Astrocyte (in vitro differentiated cells and primary cell): ENCODE data around the gene CEBPG. TPM values are rescaled to one million over a fixed set of nuclear protein-coding genes. Genes with fewer than 3 reads are reported as not detected.

Experiments
- DNase-seq: peaks from one replicate; pipeline ENCODE4 v3.0.0-alpha.2; 2010; ENCODE audit warnings: low read depth
- FAIRE-seq: peaks from 2 replicates; lab custom pipeline; 2011; peaks lifted over from hg19 to GRCh38; lab: Jason Lieb, UNC
- H2AFZ ChIP-seq: 2 replicates; pipeline ENCODE4 v1.6.0; 2012; ENCODE audit warnings: low read depth, low read length, inconsistent platforms
- H3K27ac ChIP-seq: 2 replicates; pipeline ENCODE4 v1.5.1; 2011; ENCODE audit warnings: low read depth, low read length, inconsistent platforms
- H3K27me3 ChIP-seq: 2 replicates; pipeline ENCODE4 v1.6.0; 2011; ENCODE audit warnings: low read length, inconsistent platforms; ENCODE audit not compliant: insufficient read depth
- H3K36me3 ChIP-seq: 2 replicates; pipeline ENCODE4 v1.5.1; 2011; ENCODE audit warnings: low read length, inconsistent platforms; ENCODE audit not compliant: insufficient read depth
- H3K4me1 ChIP-seq: 2 replicates; pipeline ENCODE4 v1.5.1; 2011; ENCODE audit warnings: low read length, inconsistent platforms; ENCODE audit not compliant: insufficient read depth
- H3K4me2 ChIP-seq: 2 replicates; pipeline ENCODE4 v1.6.0; 2012; ENCODE audit warnings: low read length, inconsistent platforms
- H3K4me3 ChIP-seq: 2 replicates; pipeline ENCODE4 v1.5.1; 2011; ENCODE audit warnings: low read depth, mild to moderate bottlenecking, low read length, inconsistent platforms; ENCODE audit not compliant: insufficient read depth
- H3K79me2 ChIP-seq: 2 replicates; pipeline ENCODE4 v1.6.0; 2012; ENCODE audit warnings: mild to moderate bottlenecking, low read length, inconsistent platforms; ENCODE audit not compliant: insufficient read depth
- H3K9ac ChIP-seq: 2 replicates; pipeline ENCODE4 v1.6.0; 2012; ENCODE audit warnings: mild to moderate bottlenecking, low read length, inconsistent platforms
- H3K9me3 ChIP-seq: 2 replicates; pipeline ENCODE4 v1.5.1; 2012; ENCODE audit warnings: low read depth, mild to moderate bottlenecking, low read length, inconsistent platforms; ENCODE audit not compliant: insufficient read depth
- H4K20me1 ChIP-seq: 2 replicates; pipeline ENCODE4 v1.6.0; 2012; ENCODE audit warnings: low read length, inconsistent platforms; ENCODE audit not compliant: insufficient read depth
- H3K27ac Mint-ChIP-seq: one replicate; pipeline ENCODE4 v1.8.0; 2021; ENCODE audit warnings: mild to moderate bottlenecking, mixed read lengths; ENCODE audit not compliant: unreplicated experiment
- H3K27me3 Mint-ChIP-seq: one replicate; pipeline ENCODE4 v1.8.0; 2021; ENCODE audit warnings: low read depth, mixed read lengths; ENCODE audit not compliant: unreplicated experiment
- H3K36me3 Mint-ChIP-seq: one replicate; pipeline ENCODE4 v1.8.0; 2021; ENCODE audit warnings: low read depth, mixed read lengths; ENCODE audit not compliant: unreplicated experiment
- H3K4me1 Mint-ChIP-seq: one replicate; pipeline ENCODE4 v1.8.0; 2021; ENCODE audit warnings: low read depth, mixed read lengths; ENCODE audit not compliant: unreplicated experiment
- H3K4me3 Mint-ChIP-seq: one replicate; pipeline ENCODE4 v1.8.0; 2021; ENCODE audit warnings: mild to moderate bottlenecking, moderate library complexity, mixed read lengths; ENCODE audit not compliant: unreplicated experiment
- H3K9me3 Mint-ChIP-seq: one replicate; pipeline ENCODE4 v1.8.0; 2021; ENCODE audit warnings: mild to moderate bottlenecking, mixed read lengths; ENCODE audit not compliant: unreplicated experiment
- EZH2 ChIP-seq: IDR thresholded peaks from 2 replicates; pipeline ENCODE4 v1.6.1; 2012; ENCODE audit warnings: mild to moderate bottlenecking, low read length, inconsistent platforms; ENCODE audit not compliant: insufficient read depth
- total RNA-seq: library from RNA; stranded (reverse); gene quantifications from 2 replicates; pipeline ENCODE4 v1.2.1, GENCODE V29; 2021
- TF ChIP-seq, protein P1 (sequence below): IDR thresholded peaks from 2 replicates; pipeline ENCODE4 v1.5.1; 2011; ENCODE audit warnings: low read depth, mild to moderate bottlenecking, inconsistent platforms, low read length, moderate library complexity; ENCODE audit not compliant: insufficient read depth

The CEBPG gene
- total RNA-seq, 1 donor from 2014 or later: 31.7 TPM

DNA sequence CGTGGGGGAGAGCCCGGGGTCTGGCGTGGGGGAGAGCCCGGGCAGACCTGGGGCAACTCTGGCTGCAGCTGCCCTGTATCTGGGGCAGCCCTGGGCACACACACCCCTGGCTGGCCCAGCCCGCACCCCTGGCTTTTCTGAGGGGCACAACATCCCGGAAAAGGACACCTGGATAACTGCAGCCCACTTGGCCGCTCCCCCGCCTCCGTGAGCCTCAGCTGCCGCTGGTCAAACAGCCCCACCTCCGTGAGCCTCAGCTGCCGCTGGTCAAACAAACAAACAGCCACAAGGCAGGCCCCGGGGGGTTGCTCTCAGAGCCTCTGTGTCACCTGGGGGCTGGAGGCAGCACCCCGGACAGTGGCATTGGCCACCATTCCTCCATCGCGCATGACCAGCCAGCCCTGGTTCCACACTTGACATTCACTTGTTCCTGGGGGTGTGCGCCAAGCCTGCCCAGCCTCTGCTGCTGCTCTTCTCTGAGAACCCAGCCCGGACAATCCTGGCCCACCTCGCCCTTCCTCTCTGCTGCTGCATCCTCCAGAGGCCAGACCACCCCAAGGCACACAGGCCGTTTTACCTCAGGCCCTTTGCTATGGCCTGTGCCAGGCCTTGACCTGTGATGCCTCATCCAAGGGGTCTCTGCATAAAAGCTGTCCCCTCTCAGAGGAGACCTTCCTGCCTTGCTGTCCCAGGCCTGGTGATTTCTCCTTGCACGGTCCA, 19.9 kb downstream of the CEBPG start:
- Histone ChIP-seq H3K4me2 (peak overlapping the region; percentile 46), H4K20me1 (peaks cover 85% of the 10 kb centered on the region), H3K27me3 (no peaks in the 10 kb centered on the region), H2AFZ (no peak overlapping the region), H3K9me3 (no peaks in the 10 kb centered on the region), H3K79me2 (no peaks in the 10 kb centered on the region), H3K4me1 (peaks cover 41% of the 10 kb centered on the region), H3K4me3 (no peak overlapping the region), H3K27ac (no peak overlapping the region), H3K36me3 (no peaks in the 10 kb centered on the region), H3K9ac (no peak overlapping the region)
- H3K27ac Mint-ChIP-seq: no peak overlapping the region
- peaks cover 2% of the 10 kb centered on the region for H3K36me3 Mint-ChIP-seq
- DNase-seq (no peak), FAIRE-seq (no peak)
- no peaks in the 10 kb centered on the region for H3K9me3 Mint-ChIP-seq
- H3K4me1 Mint-ChIP-seq: peaks cover 9% of the 10 kb centered on the region
- H3K4me3 Mint-ChIP-seq: no peak overlapping the region
- H3K27me3 Mint-ChIP-seq: peaks cover 2% of the 10 kb centered on the region
- TF ChIP-seq, protein P1, sequence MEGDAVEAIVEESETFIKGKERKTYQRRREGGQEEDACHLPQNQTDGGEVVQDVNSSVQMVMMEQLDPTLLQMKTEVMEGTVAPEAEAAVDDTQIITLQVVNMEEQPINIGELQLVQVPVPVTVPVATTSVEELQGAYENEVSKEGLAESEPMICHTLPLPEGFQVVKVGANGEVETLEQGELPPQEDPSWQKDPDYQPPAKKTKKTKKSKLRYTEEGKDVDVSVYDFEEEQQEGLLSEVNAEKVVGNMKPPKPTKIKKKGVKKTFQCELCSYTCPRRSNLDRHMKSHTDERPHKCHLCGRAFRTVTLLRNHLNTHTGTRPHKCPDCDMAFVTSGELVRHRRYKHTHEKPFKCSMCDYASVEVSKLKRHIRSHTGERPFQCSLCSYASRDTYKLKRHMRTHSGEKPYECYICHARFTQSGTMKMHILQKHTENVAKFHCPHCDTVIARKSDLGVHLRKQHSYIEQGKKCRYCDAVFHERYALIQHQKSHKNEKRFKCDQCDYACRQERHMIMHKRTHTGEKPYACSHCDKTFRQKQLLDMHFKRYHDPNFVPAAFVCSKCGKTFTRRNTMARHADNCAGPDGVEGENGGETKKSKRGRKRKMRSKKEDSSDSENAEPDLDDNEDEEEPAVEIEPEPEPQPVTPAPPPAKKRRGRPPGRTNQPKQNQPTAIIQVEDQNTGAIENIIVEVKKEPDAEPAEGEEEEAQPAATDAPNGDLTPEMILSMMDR: no peak
- TF ChIP-seq EZH2: no peak

DNA sequence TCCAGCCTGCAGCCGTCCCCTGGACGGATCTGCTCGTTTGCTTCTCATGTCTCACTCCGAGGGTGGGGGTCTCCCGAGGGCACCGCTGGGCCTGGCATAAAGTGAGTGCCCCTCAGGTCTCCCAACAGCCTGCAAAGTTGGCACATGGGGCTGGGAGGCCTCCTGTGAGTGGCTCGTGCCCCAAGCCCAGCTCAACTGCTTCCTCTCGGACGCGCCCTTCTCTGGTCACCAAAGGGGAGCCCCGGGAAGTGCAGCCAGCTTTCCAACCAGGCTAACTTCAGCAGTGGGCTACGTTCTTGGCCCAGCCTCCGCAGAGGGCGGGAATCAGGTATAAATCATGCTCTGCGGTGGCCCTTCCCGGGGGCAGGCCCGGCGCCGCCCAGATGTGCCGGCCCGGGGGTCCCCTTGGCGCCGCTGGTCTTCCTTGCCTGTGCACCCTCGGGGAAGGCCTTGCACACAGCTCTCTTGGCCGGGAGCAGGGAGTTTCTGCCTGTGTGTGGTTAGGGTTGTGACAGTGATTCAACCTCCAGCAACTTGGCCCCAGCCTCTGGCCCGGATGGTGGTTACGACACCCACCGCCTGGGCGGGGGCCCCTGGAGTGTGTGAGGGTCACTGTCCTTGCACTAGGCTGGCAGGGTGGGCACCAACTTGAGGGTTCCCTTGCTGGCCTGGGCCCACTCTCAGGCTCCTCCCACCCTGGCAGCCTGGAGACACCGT, 20.7 kb downstream of the CEBPG start:
- Mint-ChIP-seq H3K4me3 (no peak overlapping the region), H3K27ac (no peak overlapping the region), H3K36me3 (peaks cover 2% of the 10 kb centered on the region), H3K27me3 (peaks cover 2% of the 10 kb centered on the region), H3K4me1 (peaks cover 9% of the 10 kb centered on the region), H3K9me3 (no peaks in the 10 kb centered on the region)
- H3K27ac ChIP-seq: no peak overlapping the region
- DNase-seq: peak; percentile 68
- H2AFZ ChIP-seq: no peak overlapping the region
- no peaks in the 10 kb centered on the region for H3K79me2 ChIP-seq
- H3K9ac ChIP-seq: no peak overlapping the region
- TF ChIP-seq, protein P1: no peak
- no peak for TF ChIP-seq EZH2
- no peak overlapping the region for H3K4me3 ChIP-seq
- FAIRE-seq: no peak
- no peaks in the 10 kb centered on the region for H3K36me3 ChIP-seq
- H3K9me3 ChIP-seq: no peaks in the 10 kb centered on the region
- H3K27me3 ChIP-seq: no peaks in the 10 kb centered on the region
- peaks cover 87% of the 10 kb centered on the region for H4K20me1 ChIP-seq
- H3K4me1 ChIP-seq: peaks cover 41% of the 10 kb centered on the region
- H3K4me2 ChIP-seq: peak overlapping the region; percentile 46
